HepG2 (cell line): ENCODE measurements around the gene ASTN2. TPM values are rescaled to one million over a fixed set of nuclear protein-coding genes. Genes with fewer than 3 reads are reported as not detected.
A peak's percentile ranks its signal among the peaks of the same experiment; 100 is the strongest.

Source experiments
- ATAC-seq: fragments of 200-7000 bp; cut with Tn5 transposase; 3 replicates; pipeline ENCODE4 v1.9.1; 2020; ENCODE audit warnings: mild to moderate bottlenecking, moderate library complexity
- BruUV-seq: library from RNA; stranded (reverse); fragments of 400-500 nt; replicated peaks from 2 replicates; lab custom pipeline; 2021; lab: Mats Ljungman, UMichigan
- CTCF ChIA-PET: fragments of 300-600 bp; formaldehyde crosslinking; extraction: SDS; loops from one replicate; lab custom pipeline; 2021; ENCODE audit warnings: low total read pairs, inconsistent platforms, low intra/inter-chr PET ratio; lab: Yijun Ruan, JAX
- POLR2A ChIA-PET: fragments of 350-600 bp; sonication (Branson Sonifier 250); formaldehyde crosslinking; loops from one replicate; lab custom pipeline; 2020; ENCODE audit warnings: antibody characterized with exemption, inconsistent platforms; lab: Yijun Ruan, JAX
- DNase-seq: peaks from one replicate; pipeline ENCODE4 v3.0.0-alpha.2; 2015; ENCODE audit warnings: low spot score
- FAIRE-seq: peaks from 3 replicates; lab custom pipeline; 2011; peaks lifted over from hg19 to GRCh38; lab: Jason Lieb, UNC
- H2AFZ ChIP-seq: one replicate; pipeline ENCODE4 v1.6.1; 2011; ENCODE audit warnings: low read length, inconsistent platforms
- H3K27ac ChIP-seq: fragments of 300-600 bp; 3 replicates; pipeline ENCODE4 v1.8.0; 2011; ENCODE audit warnings: mixed run types, mild to moderate bottlenecking, mixed read lengths, low read length, inconsistent platforms; ENCODE audit not compliant: insufficient read depth; ENCODE audit errors: extremely low read length
- H3K27me3 ChIP-seq, 2 experiments: fragments of 200-600 bp in 1 of 2; 2 replicates in 1 of 2; 3 replicates in 1 of 2; pipeline versions ENCODE4 v1.6.0 to v1.8.0; 2011; ENCODE audit warnings: low read length in 2 of 2, mild to moderate bottlenecking in 2 of 2, moderate library complexity in 2 of 2, inconsistent platforms in 1 of 2; ENCODE audit not compliant: insufficient read depth in 2 of 2, control insufficient read depth in 1 of 2
- H3K36me3 ChIP-seq, 2 experiments: fragments of 200-600 bp in 1 of 2; replicated peaks in 1 of 2; 2 replicates in 1 of 2; 3 replicates in 1 of 2; pipeline versions ENCODE4 v1.5.1 to v1.8.0; 2011; ENCODE audit warnings: low read length in 2 of 2, inconsistent platforms in 1 of 2; ENCODE audit not compliant: insufficient read depth in 2 of 2, control insufficient read depth in 1 of 2
- H3K4me1 ChIP-seq: 2 replicates; pipeline ENCODE4 v1.5.1; 2012; ENCODE audit warnings: low read length, inconsistent platforms; ENCODE audit not compliant: insufficient read depth
- H3K4me2 ChIP-seq: 2 replicates; pipeline ENCODE4 v1.6.0; 2011; ENCODE audit warnings: low read depth, low read length, inconsistent platforms
- H3K4me3 ChIP-seq, 3 experiments: fragments of 200-600 bp in 1 of 3; sonication (generic), shearing (Covaris generic) in 1 of 3; replicated peaks in 1 of 3; 2 replicates each; pipeline ENCODE4 v1.5.1; 2011 to 2016; ENCODE audit warnings: low read length in 3 of 3, inconsistent platforms in 2 of 3, low read depth in 2 of 3, mild to moderate bottlenecking in 2 of 3, control low read depth in 1 of 3, mixed read lengths in 1 of 3; ENCODE audit not compliant: insufficient read depth in 1 of 3
- H3K79me2 ChIP-seq: one replicate; pipeline ENCODE4 v1.6.1; 2011; ENCODE audit warnings: low read length, inconsistent platforms; ENCODE audit not compliant: insufficient read depth
- H3K9ac ChIP-seq: 2 replicates; pipeline ENCODE4 v1.6.0; 2011; ENCODE audit warnings: mild to moderate bottlenecking, low read depth, low read length, inconsistent platforms; ENCODE audit not compliant: insufficient read depth
- H3K9me3 ChIP-seq: 2 replicates; pipeline ENCODE4 v1.5.1; 2012; ENCODE audit warnings: mild to moderate bottlenecking, low read length
- H4K20me1 ChIP-seq: 2 replicates; pipeline ENCODE4 v1.6.0; 2011; ENCODE audit warnings: inconsistent platforms, mild to moderate bottlenecking, low read length, moderate library complexity; ENCODE audit not compliant: insufficient read depth
- CENPT ChIP-seq: sonication (generic); formaldehyde crosslinking; IDR thresholded peaks from 2 replicates; pipeline ENCODE4 v1.8.0; 2022; ENCODE audit warnings: low read depth, mild to moderate bottlenecking, moderate library complexity, missing genetic modification reagents
- ZBTB1 ChIP-seq: sonication (generic); formaldehyde crosslinking; IDR thresholded peaks from 2 replicates; pipeline ENCODE4 v1.4.0; 2020; ENCODE audit warnings: missing genetic modification reagents, borderline replicate concordance
- ZKSCAN5 ChIP-seq: sonication (generic); formaldehyde crosslinking; IDR thresholded peaks from 2 replicates; pipeline ENCODE4 v1.5.1; 2020; ENCODE audit warnings: mild to moderate bottlenecking, missing genetic modification reagents
- ZNF350 ChIP-seq: sonication (generic); formaldehyde crosslinking; IDR thresholded peaks from 2 replicates; pipeline ENCODE4 v1.4.0; 2020; ENCODE audit warnings: mild to moderate bottlenecking, low read depth, missing genetic modification reagents, borderline replicate concordance
- ZNF768 ChIP-seq: sonication (generic); formaldehyde crosslinking; IDR thresholded peaks from 2 replicates; pipeline ENCODE4 v1.4.0; 2020; ENCODE audit warnings: missing genetic modification reagents
- WGBS: methylation state at CpG from one replicate; pipeline ENCODE4 v1.1.6; 2017; ENCODE audit warnings: low lambda C conversion rate; 5-methylcytosine and 5-hydroxymethylcytosine counted together
- in situ Hi-C: cut with HindIII; loops from 2 replicates; pipeline ENCODE4 v1.10.0; 2017; ENCODE audit warnings: low pct_unique_long_range_greater_than_20kb; ENCODE audit not compliant: extremely low pct_ligation_motif_present
- intact Hi-C: fragments of 100-400 bp; cut with micrococcal nuclease; formaldehyde crosslinking; loops from one replicate; pipeline ENCODE4 v1.10.0; 2022; ENCODE audit not compliant: unreplicated experiment
- polyA plus RNA-seq, 8 experiments: library from polyadenylated mRNA; depleted of rRNA in 3 of 8; stranded (reverse) in 7 of 8; unstranded in 1 of 8; fragments of >200 nt; fragmentation: Illumina TruSeq in 4 of 8; extraction: Trizol in 4 of 8; gene quantifications; 2 replicates each; pipeline versions ENCODE4 v1.2.1 to v1.2.3, GENCODE V29; 2011 to 2016; ENCODE audit warnings: low read depth in 4 of 8, missing spikeins in 1 of 8, mixed read lengths in 1 of 8; ENCODE audit not compliant: insufficient read depth in 1 of 8
- total RNA-seq, 5 experiments: library from RNA; depleted of rRNA; stranded (reverse); fragments of >200 nt; fragmentation: Illumina TruSeq; extraction: Trizol; gene quantifications; 2 replicates each; pipeline ENCODE4 v1.2.3, GENCODE V29; 2016; ENCODE audit warnings: low read depth in 1 of 5
- TF ChIP-seq, protein P1 (sequence below): sonication (generic); formaldehyde crosslinking; IDR thresholded peaks from 2 replicates; pipeline ENCODE4 v1.4.0; 2020; ENCODE audit warnings: missing genetic modification reagents

Gene ASTN2
- total and polyA plus RNA-seq, 2 of the 13 experiments (the other 11 are each of a cell fraction or from before 2014, with no cell fraction given), result 5.2 to 13.5 TPM

DNA sequence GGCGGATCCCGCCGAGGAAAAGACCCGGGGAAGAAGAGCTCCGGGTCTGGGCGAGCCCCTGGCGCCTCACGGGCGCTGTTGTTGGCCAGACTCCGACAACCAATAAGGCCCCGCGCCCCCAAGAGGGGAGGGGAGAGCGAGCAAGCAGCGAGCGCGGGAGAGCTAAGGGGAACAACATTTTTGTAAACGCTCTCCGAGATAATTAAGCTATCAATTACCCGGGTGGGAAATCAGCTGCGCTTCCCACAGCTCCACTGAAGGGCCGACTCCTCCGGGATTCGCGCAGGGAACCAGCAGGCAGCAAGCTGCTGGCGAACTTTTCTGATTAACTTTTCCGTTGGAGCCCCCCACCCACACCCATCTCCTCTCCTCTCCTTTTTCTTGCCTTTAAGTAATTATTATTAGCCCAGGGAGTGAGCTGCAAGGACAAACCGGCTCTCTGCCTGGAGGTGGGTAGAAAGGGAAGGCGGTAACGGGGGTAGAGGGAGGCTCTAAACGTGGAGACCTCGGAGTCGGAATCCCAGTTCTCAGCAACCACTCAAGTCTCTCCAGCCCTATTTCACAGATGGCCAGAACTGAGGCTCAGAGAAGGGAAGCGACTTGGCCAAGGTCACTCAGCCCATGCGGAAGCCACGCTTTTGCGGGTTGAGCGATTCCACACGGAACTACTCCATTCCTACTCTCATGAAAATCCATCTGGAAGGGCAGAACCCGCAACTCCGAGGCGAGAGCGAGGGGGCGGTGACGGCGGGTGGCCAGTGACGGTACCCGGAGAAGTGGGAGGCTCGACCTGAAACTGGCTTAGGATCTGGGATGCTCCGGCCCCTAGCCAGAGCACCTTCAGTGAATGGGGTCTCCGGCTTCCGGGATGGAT is 1.3 kb downstream of the ASTN2 start:
- ATAC-seq, result no peak
- no TSS peak for BruUV-seq
- no peak for FAIRE-seq

More for the DNA sequence above, 1.3 kb downstream of the ASTN2 start:
- POLR2A ChIA-PET, result no interaction called here
- in situ Hi-C loops, result loop anchor here (25.0 kb wide), 1 partner anchor 676 kb away; no protein-coding TSS in a partner anchor
- peak; percentile 30; the same call in 1 of the 2 replicates for TF ChIP-seq ZNF768 (CRISPR knock-in tag)
- no peak for TF ChIP-seq ZNF350 (CRISPR knock-in tag)
- no peak for TF ChIP-seq CENPT
- no peak for TF ChIP-seq ZBTB1 (CRISPR knock-in tag)
- TF ChIP-seq, protein P1, sequence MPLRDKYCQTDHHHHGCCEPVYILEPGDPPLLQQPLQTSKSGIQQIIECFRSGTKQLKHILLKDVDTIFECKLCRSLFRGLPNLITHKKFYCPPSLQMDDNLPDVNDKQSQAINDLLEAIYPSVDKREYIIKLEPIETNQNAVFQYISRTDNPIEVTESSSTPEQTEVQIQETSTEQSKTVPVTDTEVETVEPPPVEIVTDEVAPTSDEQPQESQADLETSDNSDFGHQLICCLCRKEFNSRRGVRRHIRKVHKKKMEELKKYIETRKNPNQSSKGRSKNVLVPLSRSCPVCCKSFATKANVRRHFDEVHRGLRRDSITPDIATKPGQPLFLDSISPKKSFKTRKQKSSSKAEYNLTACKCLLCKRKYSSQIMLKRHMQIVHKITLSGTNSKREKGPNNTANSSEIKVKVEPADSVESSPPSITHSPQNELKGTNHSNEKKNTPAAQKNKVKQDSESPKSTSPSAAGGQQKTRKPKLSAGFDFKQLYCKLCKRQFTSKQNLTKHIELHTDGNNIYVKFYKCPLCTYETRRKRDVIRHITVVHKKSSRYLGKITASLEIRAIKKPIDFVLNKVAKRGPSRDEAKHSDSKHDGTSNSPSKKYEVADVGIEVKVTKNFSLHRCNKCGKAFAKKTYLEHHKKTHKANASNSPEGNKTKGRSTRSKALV, result 0 out of 2 replicates have a peak, but pooled peaks have one; percentile 5
- no peak for TF ChIP-seq ZKSCAN5 (CRISPR knock-in tag)
- TF ChIP-seq, all 625 proteins: peak for 2
- 37% methylated on average over 23 of the region's 51 CpGs for whole genome bisulfite sequencing
- no peak overlapping the region for H2AFZ ChIP-seq
- CTCF ChIA-PET, result no interaction called here
- no peak overlapping the region for H3K9ac ChIP-seq
- no peaks in the 10 kb centered on the region for H4K20me1 ChIP-seq
- H3K36me3 ChIP-seq, result no peaks in the 10 kb centered on the region
- H3K4me2 ChIP-seq, result no peak overlapping the region
- no peak overlapping the region for H3K4me3 ChIP-seq
- intact Hi-C loops, result loop anchor here (5.0 kb wide), 1 partner anchor 676 kb away; no protein-coding TSS in a partner anchor
- H3K4me1 ChIP-seq, result no peaks in the 10 kb centered on the region
- H3K9me3 ChIP-seq, result no peaks in the 10 kb centered on the region
- no peak for DNase-seq
- no peak overlapping the region for H3K27ac ChIP-seq
- H3K27me3 ChIP-seq, result peaks cover 4 to 36% of the 10 kb centered on the region in 2 experiments; a peak in 4 of 5 replicates
- H3K79me2 ChIP-seq, result no peaks in the 10 kb centered on the region
